Inflammatory macrophage (primary cell): ENCODE measurements around the gene LONP1.

Source experiments
- DNase-seq, 2 donors: peaks; one replicate each; pipeline ENCODE4 v3.0.0-alpha.2; 2020 to 2022

The LONP1 gene

GRCh38 chr19:5679289-5680083, 40.5 kb downstream of the LONP1 start:
- no peak for DNase-seq

- DNase-seq: no peak
These were observed 41.8 kb downstream of the LONP1 start for GRCh38 chr19:5678071-5678718.

DNA sequence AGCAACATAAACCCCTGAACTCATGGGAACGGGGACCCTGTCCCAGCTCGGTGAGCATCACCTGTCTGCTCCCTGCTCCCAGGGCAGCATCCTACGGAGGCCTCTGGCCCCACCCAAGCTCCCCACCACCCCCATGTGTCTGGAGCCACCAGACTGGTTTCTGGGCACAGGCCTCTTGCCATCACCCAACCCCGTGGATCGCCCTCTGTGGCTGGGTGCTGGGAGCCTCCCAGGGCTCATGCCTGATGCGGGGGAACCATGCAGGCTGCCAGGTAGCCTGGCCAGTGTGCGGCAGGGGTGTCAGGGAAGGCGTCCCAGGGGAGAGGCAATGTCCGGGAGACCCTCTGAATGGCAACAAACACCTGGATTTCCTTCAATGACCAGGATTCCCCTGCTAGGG, 42.4 kb downstream of the LONP1 start:
- no peak for DNase-seq

DNA sequence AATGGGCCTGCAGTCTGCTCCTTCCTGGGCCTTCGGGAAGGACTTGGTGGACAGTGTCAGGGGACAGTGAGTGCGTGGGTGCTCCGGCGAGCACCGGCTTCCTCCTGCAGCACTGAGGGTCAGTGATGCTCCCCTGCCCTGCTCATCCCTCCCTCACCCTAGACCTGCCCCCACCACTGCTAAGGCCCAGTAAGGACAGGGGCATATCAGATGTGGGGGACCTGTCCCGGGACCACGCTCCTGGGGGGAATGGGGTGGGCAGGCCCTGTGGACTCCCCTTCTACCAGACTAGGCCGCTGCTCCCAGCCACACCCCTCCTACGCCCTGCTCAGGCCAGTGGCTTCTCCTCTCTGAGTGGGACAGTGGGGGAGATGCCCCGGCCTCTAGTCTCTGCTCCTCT, 42.8 kb downstream of the LONP1 start:
- DNase-seq: no peak

DNA sequence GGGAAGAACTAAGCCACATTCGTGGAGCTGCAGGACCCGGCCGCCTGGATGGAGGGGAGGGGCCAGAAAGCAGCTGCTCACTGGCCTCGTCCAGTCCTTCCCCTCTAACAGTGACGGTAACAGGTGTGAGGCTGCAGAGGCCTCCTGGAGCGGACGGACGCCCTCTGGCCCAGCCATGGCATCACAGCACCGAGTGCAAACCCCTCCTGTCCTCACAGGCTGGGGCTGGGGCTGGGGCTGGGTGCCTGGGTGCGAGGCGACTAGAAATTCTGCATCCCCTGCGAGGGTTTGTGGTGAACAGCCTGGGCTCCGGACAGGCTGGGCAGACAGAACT, 43.2 kb downstream of the LONP1 start:
- DNase-seq: no peak

GRCh38 chr19:5676105-5676771, 43.7 kb downstream of the LONP1 start:
- DNase-seq: no peak

GRCh38 chr19:5674714-5675113, 45.2 kb downstream of the LONP1 start:
- no peak for DNase-seq

- no peak for DNase-seq
These were observed 46.2 kb downstream of the LONP1 start for GRCh38 chr19:5673752-5674151.

DNA sequence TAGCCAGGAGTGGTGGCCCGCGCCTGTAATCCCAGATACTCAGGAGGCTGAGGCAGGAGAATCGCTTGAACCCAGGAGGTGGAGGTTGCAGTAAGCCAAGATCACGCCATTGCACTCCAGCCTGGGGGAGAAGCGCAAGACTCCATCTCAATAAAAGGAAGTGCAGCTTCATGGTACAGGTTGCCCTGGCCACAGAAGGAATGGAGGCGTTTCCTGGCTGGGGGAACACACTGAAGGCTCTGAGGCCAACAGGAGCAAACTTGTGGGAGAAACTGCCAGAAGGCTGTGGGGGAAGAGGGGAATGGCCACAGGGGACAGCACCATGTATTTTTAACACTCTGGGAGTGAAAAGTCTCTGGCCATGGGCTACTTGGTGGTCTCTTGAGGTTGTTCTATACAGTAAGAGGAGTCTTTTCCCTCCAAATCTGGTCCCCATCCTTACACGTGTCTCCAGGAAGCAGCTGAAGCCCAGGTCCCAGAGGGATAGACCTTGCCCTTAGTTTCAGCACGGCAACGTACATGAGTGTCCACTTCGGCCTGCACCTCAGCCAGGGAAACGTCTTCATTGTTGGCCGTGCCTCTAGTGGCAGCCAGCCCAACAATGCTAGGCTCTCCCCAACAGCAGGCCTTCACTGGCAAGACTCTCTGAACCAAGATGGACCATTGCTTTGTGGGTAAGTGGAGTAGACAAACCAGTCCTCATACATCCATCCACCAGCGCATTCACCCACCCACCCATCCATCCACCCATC, 47.1 kb downstream of the LONP1 start:
- no peak for DNase-seq

- DNase-seq: no peak
These were observed 48.3 kb downstream of the LONP1 start for GRCh38 chr19:5671600-5671999.

DNA sequence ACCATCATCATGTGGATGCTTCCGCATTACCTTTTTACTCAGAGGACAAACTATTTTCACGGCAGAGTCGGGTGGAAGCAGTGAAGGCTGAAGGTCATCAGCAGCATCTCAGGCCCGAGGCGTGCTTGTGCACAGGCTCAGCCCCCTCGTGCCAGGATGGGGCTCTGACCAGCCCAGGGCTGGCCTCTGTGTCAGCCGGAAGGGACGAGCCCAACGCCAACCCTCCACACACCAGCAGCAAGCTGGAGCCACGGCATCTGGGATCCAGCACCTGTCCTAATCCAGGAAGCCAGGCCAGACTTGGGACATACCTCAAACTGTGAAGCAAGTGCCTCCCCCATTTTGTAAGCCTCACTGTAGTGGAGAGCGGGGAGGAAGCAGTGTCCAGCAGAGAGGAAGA, 50.7 kb downstream of the LONP1 start:
- no peak for DNase-seq

- DNase-seq: no peak
These were observed 52.1 kb downstream of the LONP1 start for GRCh38 chr19:5667751-5668271.

DNA sequence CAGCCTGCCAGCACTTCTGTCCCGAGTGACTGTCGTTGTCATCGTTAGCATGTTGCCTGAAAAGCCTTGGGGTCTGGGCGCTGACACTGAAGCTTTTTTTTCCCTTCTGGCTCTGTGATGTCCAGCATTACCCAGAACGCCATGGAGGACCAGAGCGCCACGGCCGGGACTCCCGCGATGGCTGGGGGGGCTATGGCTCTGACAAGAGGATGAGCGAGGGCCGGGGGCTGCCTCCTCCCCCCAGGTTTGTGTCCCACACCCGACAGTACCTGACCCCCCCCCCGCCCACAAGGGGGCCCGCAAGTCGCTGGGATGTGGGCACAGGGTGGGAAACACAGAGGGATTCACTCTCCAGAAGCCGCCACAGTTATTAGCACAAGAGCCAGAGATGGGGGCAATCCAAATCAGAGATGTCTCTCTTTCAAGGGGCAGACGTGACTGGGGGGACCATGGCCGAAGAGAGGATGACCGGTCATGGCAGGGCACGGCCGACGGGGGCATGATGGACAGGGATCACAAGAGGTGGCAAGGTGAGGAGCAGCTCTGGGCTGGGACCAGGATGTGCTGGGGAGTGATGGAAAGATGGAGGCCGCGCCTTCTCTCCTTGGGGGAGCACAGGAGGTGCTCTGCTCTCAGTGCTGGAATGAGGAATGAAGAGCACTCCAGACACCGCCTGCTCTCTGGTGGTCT, 52.9 kb downstream of the LONP1 start:
- no peak for DNase-seq

GRCh38 chr19:5665781-5666513, 54.0 kb downstream of the LONP1 start:
- no peak for DNase-seq

- no peak for DNase-seq
These were observed 55.4 kb downstream of the LONP1 start for GRCh38 chr19:5664515-5664914.

GRCh38 chr19:5663904-5664303, 56.0 kb downstream of the LONP1 start:
- DNase-seq: no peak

GRCh38 chr19:5661483-5661882, 58.5 kb downstream of the LONP1 start:
- DNase-seq: no peak

DNA sequence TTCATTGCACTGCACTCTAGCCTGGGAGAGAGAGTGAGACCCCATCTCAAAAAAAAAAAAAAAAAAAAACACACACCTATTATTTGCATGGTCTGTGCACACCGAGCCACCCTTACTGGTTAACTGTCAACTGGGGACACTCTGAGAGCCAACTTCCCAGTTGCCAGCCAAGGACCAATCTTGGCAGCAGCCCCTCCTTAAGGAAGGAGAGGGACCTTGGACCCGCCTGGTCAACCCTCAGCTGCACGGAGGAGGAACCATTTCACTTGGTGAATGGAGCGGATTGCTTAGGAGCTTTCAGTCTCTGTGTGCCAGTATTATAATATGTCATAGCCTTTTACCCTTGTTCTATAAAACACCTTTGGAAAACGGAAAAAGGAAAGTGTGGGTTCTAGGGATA, 64.5 kb downstream of the LONP1 start:
- no peak for DNase-seq

DNA sequence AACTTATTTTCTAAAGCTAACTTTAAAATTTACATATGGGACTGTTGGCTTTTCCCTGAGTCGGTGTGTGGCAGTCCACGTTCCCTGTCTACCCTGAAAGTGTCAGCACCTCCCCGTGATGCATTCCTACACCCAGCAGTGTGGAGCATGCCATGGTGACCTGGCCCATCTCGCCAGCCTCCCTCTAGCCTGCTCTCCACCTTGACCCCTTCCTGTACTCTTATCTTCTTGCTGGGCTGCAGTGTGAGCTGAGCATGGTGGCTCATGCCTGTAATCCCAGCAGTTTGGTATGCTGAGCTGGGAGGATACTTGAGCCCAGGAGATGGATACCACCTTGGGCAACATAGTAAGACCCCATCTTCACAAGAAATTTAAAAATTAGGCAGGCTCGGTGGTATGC, 65.0 kb downstream of the LONP1 start:
- DNase-seq: no peak

DNA sequence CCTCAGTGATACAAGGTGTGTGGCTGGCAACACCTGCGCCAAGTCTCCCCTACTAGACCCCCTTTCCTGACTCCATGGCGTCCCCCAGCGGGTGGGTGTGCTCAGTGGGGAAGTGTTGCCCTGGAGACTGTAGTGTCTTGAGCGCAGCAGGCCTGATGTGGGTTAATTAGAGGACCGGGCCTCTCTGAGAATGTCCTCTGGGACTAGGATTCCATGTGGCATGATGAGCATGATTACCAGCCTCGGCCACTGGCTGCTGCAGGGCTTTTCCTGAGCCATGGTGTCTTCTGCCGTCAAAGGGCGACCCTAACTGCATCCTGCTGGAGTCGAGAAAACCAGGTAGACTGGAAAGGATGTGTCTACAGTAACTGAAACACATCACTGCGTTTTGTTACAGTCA, 67.7 kb downstream of the LONP1 start:
- no peak for DNase-seq

GRCh38 chr19:5651361-5651760, 68.6 kb downstream of the LONP1 start:
- DNase-seq: no peak

DNA sequence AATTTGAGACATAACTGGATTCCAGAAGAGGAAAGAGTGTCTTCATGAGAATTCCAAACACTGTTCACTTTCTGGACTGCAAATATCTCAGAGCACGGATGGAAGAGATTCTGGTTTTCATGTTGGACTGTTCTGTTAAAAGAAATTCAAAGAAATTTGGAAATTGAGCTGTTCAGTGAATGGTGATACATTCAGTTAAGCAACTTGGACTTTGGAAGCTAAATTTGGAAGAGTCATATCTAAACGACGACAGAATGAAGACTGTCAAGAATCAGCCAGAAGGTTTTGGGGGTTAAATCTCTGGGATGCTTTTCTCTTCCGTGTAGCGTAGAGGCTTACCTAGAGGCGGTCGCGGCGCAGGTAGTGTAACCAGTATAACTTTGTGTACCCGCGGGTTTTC, 71.5 kb downstream of the LONP1 start:
- DNase-seq: no peak
